Vagina (tissue), 2 donors: ENCODE results near the gene TNIP2. TPM values are rescaled to one million over a fixed set of nuclear protein-coding genes. Genes with fewer than 3 reads are reported as not detected.

Source experiments
- DNase-seq, 2 donors: peaks; one replicate each; pipeline ENCODE4 v3.0.0-alpha.2; 2017; ENCODE audit errors: extremely low spot score in 2 of 2
- H3K27ac ChIP-seq: fragments of 200-600 bp; sonication (generic); one replicate; pipeline ENCODE4 v1.5.1; 2019
- H3K27me3 ChIP-seq: fragments of 200-600 bp; sonication (generic); one replicate; pipeline ENCODE4 v1.5.1; 2019
- H3K36me3 ChIP-seq, 2 donors: fragments of 200-600 bp; sonication (generic); one replicate each; pipeline ENCODE4 v1.5.1; 2017 to 2019
- H3K4me1 ChIP-seq: fragments of 200-600 bp; sonication (generic); one replicate; pipeline ENCODE4 v1.5.1; 2019
- H3K4me3 ChIP-seq, 2 donors: fragments of 200-600 bp; sonication (generic); 1 replicate in 1 of 2; 2 replicates in 1 of 2; pipeline ENCODE4 v1.5.1; 2016 to 2019
- H3K9me3 ChIP-seq: fragments of 200-600 bp; sonication (generic); one replicate; pipeline ENCODE4 v1.5.1; 2019
- POLR2A ChIP-seq, 2 donors: fragments of 450-650 bp; IDR thresholded peaks; one replicate each; pipeline ENCODE4 v1.6.1; 2017; ENCODE audit warnings: antibody characterized with exemption in 2 of 2, mild to moderate bottlenecking in 2 of 2, moderate library complexity in 2 of 2
- POLR2AphosphoS5 ChIP-seq, 2 donors: sonication (generic); formaldehyde crosslinking; IDR thresholded peaks; one replicate each; pipeline ENCODE4 v1.9.0; 2017; ENCODE audit warnings: antibody characterized with exemption in 2 of 2, mild to moderate bottlenecking in 2 of 2, low read depth in 1 of 2; ENCODE audit not compliant: insufficient read depth in 1 of 2
- intact Hi-C: fragments of 100-400 bp; cut with DNase I; formaldehyde crosslinking; loops from one replicate; pipeline ENCODE4 v1.15.1; 2023
- total RNA-seq: library from RNA; depleted of rRNA; stranded (reverse); fragments of >200 nt; gene quantifications from one replicate; pipeline ENCODE4 v1.2.3, GENCODE V29; 2016
- TF ChIP-seq, protein P1 (sequence below), 3 experiments: fragments of 450-650 bp in 2 of 3; fragments of 200-600 bp in 1 of 3; sonication (generic) in 1 of 3; IDR thresholded peaks; one replicate each; pipeline ENCODE4 v1.5.1; 2017 to 2019; ENCODE audit warnings: antibody characterized with exemption in 3 of 3, mild to moderate bottlenecking in 2 of 3, moderate library complexity in 2 of 3

TNIP2 gene
- total RNA-seq, 1 donor from 2014 or later = 57.0 TPM

- H3K4me3 ChIP-seq = no peak overlapping the region
- intact Hi-C loops = no loop called here
- H3K9me3 ChIP-seq = no peaks in the 10 kb centered on the region
- no peaks in the 10 kb centered on the region for H3K36me3 ChIP-seq
- peak overlapping the region; percentile 81 for H3K27ac ChIP-seq
- DNase-seq = no peak
- H3K4me1 ChIP-seq = peaks cover 98% of the 10 kb centered on the region
- TF ChIP-seq POLR2A (IDR thresholded peaks at IDR 0.05) (no peak), POLR2AphosphoS5 (IDR thresholded peaks at IDR 0.05; ENCODE audit: insufficient read depth in 1 of 2, low read depth in 1 of 2) (no peak)
- TF ChIP-seq, protein P1, sequence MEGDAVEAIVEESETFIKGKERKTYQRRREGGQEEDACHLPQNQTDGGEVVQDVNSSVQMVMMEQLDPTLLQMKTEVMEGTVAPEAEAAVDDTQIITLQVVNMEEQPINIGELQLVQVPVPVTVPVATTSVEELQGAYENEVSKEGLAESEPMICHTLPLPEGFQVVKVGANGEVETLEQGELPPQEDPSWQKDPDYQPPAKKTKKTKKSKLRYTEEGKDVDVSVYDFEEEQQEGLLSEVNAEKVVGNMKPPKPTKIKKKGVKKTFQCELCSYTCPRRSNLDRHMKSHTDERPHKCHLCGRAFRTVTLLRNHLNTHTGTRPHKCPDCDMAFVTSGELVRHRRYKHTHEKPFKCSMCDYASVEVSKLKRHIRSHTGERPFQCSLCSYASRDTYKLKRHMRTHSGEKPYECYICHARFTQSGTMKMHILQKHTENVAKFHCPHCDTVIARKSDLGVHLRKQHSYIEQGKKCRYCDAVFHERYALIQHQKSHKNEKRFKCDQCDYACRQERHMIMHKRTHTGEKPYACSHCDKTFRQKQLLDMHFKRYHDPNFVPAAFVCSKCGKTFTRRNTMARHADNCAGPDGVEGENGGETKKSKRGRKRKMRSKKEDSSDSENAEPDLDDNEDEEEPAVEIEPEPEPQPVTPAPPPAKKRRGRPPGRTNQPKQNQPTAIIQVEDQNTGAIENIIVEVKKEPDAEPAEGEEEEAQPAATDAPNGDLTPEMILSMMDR (IDR thresholded peaks at IDR 0.05) = no peak
- no peaks in the 10 kb centered on the region for H3K27me3 ChIP-seq
These were observed 46.7 kb upstream of the TNIP2 start for GRCh38 chr4:2802618-2803531.

DNA sequence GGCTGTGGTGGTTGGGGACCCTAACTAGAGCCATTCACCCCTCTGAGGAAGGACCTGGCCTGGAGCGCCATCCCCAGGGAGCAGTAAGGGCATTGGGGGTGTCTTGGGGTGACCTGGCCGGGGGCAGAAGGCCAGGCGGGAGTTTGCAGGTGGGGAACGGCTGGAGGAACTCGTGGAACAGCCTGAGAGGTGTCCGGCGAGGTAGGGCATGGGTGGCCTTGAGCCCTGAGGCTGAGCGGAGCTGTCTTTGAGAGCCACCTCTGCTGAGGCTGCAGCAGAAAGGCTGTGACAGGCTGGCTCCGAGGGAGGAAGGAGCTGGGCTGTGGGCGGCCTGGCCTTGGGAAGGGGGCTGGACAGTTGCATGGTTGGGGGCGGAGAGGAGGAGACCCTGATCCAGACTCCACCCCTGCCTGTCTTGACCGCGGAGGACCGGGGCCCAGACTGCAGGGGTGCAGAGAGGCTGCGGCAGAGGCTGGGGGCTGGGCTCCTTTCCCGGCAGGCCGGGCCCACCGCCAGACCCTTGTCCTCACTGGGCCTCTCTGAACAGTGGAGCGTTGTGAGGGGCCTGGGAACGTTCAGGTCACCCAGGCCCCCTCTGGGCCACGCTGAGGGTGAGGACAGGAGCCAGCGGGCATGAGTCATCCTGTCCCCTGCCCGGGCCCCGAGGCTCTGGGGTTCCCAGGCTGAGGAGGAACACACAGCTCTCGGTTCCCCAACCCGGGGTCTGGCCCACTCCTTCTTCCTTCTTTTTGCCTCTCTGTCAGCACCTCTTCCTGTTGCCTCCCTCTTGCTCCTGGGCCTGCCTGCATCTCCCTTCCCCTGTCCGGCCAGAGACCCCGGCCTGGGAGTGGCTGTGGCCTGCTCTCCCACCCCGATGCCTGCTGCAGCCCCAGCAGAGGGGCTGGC, 44.8 kb upstream of the TNIP2 start:
- Histone ChIP-seq H3K9me3 (no peaks in the 10 kb centered on the region), H3K4me3 (peak overlapping the region; percentile 21), H3K27ac (peak overlapping the region; percentile 90), H3K36me3 (no peaks in the 10 kb centered on the region), H3K27me3 (no peaks in the 10 kb centered on the region), H3K4me1 (peaks cover 98% of the 10 kb centered on the region)
- TF ChIP-seq POLR2A (IDR thresholded peaks at IDR 0.05) (no peak), POLR2AphosphoS5 (IDR thresholded peaks at IDR 0.05; ENCODE audit: insufficient read depth in 1 of 2, low read depth in 1 of 2) (peak in 1 of 2 donors; percentile 75)
- intact Hi-C loops = no loop called here
- no peak for DNase-seq

- no peak for TF ChIP-seq POLR2AphosphoS5 (IDR thresholded peaks at IDR 0.05; ENCODE audit: insufficient read depth in 1 of 2, low read depth in 1 of 2)
- no peak for TF ChIP-seq POLR2A (IDR thresholded peaks at IDR 0.05)
- TF ChIP-seq, protein P1 (IDR thresholded peaks at IDR 0.05) = no peak
- no peak for DNase-seq
- intact Hi-C loops = no loop called here
- Histone ChIP-seq H3K27ac (peak overlapping the region; percentile 90), H3K36me3 (no peaks in the 10 kb centered on the region), H3K27me3 (no peaks in the 10 kb centered on the region), H3K4me1 (peaks cover 98% of the 10 kb centered on the region), H3K9me3 (no peaks in the 10 kb centered on the region), H3K4me3 (peak overlapping the region; percentile 21)
These were observed 44.0 kb upstream of the TNIP2 start for GRCh38 chr4:2799971-2800690.

DNA sequence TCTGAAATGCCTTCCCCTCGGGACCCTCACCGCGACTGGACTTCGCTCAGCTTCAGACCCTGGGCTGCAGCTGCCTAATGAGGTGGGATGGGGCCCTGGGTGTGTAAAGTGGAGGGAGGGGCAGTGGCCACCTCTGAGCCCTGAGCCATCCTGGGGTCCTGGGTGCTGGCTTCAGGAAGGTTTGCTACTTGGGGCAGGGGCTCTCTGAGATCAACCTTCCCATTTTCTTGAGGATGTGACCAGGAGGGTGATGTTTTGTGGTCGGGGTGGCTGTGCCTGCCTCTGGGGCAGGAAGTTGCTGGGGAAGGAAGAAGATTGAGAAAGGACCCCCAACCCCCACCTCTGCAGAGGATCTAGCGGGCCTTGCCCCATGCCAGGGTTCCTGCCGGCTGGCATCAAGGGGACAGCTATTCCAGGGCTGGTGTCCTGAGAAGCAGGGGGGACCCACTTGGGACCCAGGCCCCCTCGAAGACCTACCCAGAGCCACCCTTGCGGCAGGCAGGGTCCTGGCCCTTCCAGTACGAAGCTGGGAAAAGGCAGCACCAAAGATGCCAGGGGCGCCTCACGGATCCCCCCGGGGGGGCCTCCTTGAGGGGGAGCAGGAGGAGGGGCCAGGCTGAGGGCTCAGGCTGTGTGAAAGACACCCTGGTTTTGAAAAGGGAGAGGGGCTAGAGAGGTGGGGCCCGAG, 43.2 kb upstream of the TNIP2 start:
- Histone ChIP-seq H3K9me3 (no peaks in the 10 kb centered on the region), H3K36me3 (no peaks in the 10 kb centered on the region), H3K4me3 (peak overlapping the region; percentile 3 to 21), H3K27me3 (no peaks in the 10 kb centered on the region), H3K4me1 (peaks cover 98% of the 10 kb centered on the region), H3K27ac (peak overlapping the region; percentile 90)
- intact Hi-C loops = no loop called here
- TF ChIP-seq POLR2A (IDR thresholded peaks at IDR 0.05) = no peak
- TF ChIP-seq, protein P1 (IDR thresholded peaks at IDR 0.05) = no peak
- no peak for TF ChIP-seq POLR2AphosphoS5 (IDR thresholded peaks at IDR 0.05; ENCODE audit: insufficient read depth in 1 of 2, low read depth in 1 of 2)
- no peak for DNase-seq
